ENCODE results near the gene PDE7B.

The PDE7B gene

DNA sequence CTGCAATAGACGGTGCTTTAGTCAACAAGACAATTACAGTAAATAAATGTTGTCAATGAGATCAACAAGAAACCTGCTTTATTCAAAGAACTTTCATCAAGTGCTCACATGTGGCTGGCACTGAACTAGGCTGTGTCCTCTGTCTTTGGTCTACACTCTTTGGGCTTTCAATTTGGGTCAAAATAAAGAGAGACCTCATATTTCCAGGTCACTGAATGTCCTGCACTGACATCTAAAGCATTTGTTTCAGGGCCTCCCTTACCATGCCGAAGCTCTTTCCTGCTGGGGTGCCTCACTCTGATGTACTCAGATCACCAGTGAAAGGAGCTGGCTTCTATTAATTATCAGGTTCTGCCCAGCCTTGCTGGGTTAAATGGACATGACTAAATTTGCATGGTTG lies 32.0 kb downstream of the PDE7B start:
- H3K4me3 ChIP-seq (ENCODE audit: low read depth, low read length) = no peak overlapping the region

DNA sequence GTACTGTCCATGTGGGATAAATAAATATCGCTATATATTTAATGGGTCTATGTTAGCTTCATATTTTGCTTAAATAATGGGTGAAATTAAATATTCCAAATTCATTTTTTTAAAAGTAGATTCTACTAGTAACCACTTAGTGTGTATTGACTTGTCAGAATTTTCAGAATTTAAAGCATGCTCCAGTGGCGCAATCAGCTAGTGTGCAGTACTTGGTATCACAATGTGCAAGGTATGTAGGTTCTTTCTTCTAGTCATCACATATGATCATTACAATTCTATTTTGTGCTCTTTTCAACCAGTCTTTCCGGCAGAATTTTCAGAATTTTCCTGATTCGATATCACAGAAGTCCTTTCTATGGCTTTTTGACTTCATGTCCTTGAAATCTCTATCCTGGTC lies 32.6 kb downstream of the PDE7B start:
- H3K4me3 ChIP-seq (ENCODE audit: low read depth, low read length) = no peak overlapping the region

DNA sequence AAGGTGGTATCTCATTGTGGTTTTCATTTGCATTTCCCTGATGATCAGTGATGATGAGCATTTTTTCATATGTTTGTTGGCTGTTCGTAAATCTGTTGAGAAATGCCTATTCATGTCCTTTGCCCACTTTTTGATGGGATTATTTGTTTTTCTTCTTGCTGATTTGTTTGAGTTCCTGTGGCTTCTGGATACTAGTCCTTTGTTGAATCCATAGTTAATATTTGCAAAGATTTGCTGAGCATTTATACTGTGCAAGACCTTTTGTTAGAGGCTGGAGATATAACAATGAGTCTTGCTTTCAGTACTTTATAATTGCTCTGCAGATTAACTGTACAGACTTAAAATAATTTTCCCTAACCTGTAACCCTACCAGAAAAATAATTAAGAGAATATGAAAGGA lies 35.6 kb downstream of the PDE7B start:
- H3K4me3 ChIP-seq (ENCODE audit: low read depth, low read length) = no peak overlapping the region

DNA sequence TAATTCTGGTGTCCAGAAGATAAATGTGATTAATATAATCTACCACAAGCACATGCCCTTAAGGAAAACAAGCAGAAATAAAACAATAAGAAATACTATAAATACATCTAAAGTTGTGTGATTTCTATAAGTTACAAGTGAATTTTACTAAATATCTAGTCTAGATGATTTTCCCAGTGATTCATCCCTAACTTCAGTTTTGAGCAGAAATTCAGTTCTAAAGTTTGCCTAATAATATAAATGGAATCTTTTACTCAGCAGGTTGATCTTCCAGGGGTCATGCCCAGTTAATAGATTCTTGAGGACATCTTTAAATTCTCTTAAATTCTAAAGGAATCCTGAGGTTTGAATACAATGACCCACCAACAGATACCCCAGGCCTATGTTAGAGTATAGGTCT lies 37.3 kb downstream of the PDE7B start:
- no peak overlapping the region for H3K4me3 ChIP-seq (ENCODE audit: low read depth, low read length)

DNA sequence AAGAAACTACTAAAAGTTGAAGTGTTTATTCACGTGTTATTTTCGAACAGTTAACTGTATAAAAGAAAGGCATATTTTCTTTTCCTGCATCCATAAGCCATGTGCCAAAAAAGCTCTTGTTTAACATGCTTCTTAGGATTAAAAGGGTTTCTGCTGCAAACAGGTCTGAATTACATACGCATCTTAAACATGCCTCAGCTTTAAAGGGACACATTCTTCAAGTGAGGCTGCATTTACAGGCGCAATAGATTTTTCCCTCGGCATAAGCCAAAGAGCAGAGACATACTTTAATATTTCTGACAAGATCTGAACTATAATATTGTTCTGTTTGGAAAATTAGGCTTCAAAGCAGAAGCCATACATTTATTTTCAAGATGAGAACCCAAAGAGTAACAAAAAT lies 39.4 kb downstream of the PDE7B start:
- H3K4me3 ChIP-seq (ENCODE audit: low read depth, low read length) = no peak overlapping the region

DNA sequence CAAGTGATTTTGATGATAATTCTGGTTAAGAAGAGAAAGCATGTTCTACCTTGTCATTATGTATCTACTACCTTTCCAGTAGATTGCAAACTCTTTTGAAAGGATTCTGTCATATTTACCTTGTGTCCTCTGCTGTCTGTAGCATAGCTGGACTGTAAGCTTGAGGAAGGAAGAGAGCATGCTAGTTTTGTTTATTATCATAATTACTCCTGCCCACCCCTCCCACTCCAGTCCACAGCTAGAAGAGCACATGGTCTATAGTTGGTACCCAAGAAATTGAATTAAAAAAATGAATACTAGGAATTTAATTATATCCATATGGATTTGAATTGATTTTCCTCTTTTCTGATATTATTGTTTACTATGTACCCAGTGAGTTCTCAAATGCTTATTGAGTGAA lies 40.2 kb downstream of the PDE7B start:
- H3K4me3 ChIP-seq (ENCODE audit: low read depth, low read length) = no peak overlapping the region

DNA sequence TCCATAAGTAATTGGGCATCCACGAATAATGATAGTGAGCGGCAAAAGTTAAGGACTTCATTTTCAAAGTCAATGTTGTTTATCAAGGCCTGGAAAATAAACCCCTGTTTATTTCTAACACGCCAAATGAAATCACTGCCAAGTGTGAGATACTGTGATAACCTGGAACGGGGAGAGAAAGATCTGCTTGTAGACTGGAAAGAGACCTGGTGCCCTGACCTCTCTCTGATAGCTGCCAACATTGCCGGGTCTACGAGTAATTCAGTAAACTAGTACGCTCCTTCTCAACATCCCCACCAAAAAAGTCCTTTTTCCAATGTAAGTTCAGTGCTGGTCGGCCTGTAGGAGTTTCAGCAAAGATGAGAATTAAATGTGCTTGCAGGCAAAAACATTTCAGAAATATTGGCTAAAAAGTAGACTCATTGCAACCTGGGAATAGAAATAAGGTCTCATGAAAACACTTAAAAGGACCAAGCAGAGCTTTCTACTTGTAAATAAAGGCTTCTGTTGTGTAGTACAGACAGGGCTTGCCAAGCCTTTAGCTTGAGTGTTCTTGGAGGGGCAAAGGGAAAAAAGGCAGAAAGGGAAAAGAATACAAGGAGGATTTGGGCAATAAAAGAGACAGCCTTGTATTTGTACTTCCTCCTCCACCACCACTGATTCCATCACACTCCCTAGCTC lies 43.9 kb downstream of the PDE7B start:
- no peak overlapping the region for H3K4me3 ChIP-seq (ENCODE audit: low read depth, low read length)

DNA sequence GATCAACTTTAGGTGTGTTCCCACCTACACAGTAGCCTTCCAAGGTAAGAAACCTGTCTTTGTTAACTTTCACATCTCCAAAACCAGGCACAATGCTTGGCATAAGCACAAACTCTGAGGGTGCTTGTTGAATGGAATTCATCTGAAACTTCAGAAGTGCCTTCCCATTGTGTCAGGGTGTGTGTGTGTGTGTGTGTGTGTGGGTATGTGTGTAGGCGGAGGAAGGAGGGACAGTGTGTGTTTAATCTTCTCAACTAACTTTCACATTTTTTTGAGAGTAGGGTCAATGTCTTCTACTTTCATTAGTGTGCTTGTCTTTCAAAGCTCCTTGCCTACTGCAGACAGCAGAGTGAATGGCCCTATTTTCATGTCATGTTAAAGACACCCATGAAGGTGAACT lies 45.6 kb downstream of the PDE7B start:
- no peak overlapping the region for H3K4me3 ChIP-seq (ENCODE audit: low read depth, low read length)

DNA sequence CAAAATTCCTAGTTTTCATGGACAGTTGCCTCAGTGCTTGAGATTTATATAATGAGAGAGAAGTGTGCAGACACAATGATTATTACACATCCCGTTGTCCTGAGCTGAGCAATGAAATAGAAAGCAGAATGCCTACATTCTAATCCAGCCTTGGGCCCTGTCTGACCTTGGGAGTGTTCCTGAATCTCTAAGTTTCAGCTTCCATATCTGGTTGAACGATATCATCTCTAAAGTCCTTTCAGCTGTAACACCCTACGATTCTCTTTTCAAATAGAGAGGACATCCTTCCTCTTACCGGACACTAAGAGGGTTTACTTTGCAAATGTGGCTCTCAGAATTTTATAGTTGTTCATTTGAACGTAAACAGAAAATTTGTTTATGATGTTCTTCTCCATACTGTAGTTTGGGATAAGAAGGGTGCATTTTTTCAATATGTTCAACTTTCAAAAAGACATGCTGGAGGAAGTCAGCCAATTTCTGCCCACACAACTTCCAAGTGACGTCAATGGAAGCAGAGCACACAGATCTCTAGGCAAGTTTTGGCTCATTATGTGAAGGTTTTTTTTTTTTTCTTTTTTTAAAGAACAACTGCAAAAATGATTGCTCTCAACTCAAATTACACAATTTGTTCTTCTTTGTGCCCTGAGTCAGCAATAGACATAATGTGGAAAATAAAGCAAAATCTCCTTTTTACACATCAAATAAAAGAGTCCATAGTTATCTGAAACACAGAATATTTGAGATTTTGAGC lies 50.4 kb downstream of the PDE7B start:
- no peak overlapping the region for H3K4me3 ChIP-seq (ENCODE audit: low read depth, low read length)

DNA sequence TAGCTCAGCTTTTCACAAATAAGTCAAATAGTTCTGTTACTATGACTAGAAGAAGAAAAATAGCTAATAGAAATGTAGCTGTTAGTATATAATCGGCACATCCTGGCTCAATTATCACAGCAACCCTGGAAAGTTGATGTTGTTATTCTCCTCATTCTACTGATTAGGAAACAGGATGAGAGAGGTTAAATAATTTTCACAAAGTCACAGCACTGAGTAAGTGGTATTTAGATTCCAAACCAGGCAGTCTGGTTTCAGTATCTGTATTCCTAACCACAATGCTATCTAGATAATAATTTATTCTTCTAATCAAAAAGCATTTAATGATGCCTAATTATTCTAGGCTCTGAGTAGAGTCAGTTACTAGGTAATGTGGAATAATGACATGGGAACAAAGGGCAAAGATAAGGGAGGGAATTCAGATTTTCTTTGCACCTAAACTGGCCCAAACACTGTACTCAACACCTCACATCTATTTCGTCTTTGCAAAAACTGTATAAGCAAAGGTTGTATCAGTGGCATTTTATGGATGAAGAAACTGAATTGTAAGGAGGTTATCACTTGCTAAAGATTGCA lies 51.3 kb downstream of the PDE7B start:
- no peak overlapping the region for H3K4me3 ChIP-seq (ENCODE audit: low read depth, low read length)

DNA sequence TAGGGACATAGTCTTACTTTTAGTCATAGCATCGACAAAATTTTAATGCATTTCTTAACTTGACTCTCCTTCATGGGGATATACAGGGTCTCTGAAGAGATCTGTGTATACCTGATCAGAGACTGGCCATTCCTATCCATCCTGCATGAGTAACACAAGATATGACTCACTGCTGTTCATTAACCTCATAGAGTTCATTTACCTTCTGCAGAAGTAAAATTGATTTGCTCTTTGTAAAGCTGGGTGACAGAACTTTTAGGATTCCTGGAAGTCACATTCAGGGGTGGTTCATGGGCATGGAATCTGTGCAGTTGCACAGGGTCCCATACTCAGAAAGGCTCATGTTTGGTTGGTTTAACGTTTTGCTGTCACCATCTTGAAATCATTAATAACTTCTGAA lies 53.2 kb downstream of the PDE7B start:
- no peak overlapping the region for H3K4me3 ChIP-seq (ENCODE audit: low read depth, low read length)

DNA sequence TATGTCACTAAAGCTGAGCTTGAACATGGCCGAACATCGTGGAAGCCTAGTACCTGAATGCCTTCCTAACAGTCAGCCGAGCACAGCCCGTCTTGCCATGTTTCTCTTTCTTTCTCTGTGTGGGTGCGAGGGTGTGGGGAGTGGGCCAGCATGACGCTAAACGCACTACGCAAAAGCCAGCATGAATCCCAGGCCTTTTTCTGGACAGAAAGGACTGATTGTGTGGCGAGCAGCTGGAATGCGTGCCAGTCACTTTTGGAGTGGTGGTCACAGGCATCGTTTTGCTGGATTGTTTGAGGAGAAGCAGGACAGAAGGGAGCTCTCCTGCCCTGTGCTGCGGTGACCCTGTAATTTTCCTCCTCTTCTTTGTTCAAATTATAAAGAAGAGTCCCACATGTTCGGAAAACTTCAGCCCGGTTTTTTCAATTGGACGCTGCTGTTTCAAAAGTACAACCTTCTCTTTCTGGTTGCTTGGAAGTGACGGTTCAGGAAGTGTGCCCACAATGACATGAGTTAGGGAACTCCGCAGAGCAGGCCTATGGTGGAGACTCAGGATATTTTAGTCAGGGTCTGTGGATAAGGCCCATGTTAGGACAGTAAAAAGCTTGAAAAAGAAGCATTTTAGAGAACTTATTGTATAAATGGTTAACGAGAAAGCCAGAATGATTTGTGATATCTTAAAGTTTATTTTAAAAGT lies 54.3 kb downstream of the PDE7B start:
- H3K4me3 ChIP-seq (ENCODE audit: low read depth, low read length) = no peak overlapping the region

DNA sequence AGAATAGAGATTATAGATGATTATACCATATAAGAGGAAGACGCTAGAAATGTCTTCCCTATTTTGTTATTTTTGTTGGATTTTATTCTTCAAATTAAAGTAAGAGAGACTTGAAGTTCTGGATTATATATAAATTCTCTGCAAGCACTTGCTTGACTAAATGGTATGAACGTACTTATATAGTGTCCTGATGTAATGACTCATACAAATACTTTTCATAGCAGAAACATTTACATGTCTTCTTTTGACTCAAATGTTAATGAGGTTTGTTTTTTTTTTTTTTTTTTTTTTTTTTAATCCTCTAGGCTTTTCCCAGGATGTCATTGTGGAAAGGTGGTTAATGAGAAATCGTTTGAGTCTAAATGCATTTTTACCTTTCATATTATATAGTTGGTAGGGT lies 55.0 kb downstream of the PDE7B start:
- no peak overlapping the region for H3K4me3 ChIP-seq (ENCODE audit: low read depth, low read length)

DNA sequence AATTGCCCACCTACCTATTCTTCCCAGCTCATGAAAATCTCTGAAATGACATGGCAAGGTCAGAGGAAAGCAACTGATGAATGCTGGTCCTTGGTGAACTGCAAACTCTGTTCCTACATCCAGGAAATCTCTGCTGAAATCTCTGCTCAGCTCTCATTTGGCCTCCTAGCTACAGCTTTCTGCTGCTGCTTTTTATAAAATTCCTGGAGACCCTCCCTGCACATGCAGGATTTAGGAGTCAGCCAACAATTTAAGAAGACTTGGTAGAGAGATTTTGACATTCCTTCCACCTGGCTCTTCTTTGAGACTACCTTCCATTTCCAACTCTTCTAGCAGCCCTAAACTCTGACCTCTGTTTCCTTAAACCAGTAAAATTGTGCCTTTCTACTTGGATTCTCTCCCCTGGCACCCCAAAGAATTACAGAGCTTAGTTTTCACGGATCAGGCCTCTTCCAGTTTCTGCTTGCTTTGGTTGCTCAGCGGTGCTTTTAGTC lies 55.5 kb downstream of the PDE7B start:
- H3K4me3 ChIP-seq (ENCODE audit: low read depth, low read length) = no peak overlapping the region

DNA sequence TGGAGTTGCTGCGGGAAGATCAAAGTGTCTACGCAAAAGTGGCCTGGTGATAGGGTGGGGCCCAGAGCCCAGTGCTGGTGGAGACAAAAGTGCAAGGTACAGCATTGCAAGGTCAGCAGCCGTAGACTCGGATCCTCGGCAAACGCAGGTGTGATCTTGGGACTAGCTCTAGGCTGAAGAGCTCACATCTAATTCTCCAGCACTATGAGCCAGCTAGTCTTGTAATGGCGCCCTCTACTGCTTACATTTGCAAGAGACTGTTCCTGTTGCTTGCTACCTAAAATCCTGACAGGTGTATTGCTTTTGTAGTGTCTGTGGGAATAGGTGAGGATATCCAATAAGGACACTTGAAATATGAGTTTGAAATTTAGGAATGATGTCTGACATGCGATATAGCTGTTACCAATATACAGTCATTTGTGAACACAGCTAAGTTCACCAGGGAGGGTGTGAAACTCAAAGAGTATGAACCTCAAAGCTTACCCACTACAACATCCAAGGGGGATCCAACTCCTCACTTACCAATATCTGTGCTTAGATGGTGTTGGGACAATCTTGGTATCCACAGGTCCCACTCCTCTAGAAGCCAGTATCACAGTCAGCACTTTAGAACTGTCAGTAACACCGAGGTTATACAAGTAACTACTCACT lies 58.4 kb downstream of the PDE7B start:
- H3K4me3 ChIP-seq (ENCODE audit: low read depth, low read length) = no peak overlapping the region

DNA sequence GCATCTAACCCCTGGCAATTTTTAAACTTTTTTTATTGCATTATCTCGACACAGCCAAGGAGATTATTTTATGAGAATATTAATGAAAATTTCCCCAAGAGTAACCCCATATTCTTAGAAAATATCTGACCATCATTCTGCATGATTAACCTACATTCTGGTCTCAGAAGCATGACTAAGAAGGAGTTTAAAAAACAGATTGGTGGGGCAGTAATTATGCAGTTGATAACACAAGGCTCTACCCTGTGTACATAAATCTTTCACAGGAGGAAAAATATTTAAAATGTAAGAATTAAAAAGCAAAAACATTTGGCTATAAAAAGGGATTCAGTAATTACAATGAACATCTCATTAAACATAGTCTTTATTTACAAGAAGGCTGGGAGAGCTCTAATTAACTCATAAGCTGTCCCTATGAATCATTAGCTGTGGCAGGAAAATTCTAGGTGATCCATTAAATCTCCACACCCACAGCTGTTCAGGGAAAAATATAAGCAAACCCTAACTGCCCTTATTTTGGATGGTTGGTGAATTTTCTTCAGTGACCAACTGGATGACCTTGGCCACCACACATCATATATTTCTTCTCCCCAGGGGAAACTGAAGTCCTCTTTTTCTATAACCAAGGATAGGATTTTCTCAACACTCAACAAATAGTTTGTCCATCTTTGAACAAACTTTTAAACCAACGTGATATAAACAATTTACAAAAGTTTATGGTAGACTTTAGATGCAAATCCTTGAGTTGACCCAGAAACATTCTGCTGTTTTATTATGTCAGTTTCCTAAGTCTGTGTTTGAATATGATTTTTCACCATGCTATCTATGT lies 59.5 kb downstream of the PDE7B start:
- H3K4me3 ChIP-seq (ENCODE audit: low read depth, low read length) = no peak overlapping the region

DNA sequence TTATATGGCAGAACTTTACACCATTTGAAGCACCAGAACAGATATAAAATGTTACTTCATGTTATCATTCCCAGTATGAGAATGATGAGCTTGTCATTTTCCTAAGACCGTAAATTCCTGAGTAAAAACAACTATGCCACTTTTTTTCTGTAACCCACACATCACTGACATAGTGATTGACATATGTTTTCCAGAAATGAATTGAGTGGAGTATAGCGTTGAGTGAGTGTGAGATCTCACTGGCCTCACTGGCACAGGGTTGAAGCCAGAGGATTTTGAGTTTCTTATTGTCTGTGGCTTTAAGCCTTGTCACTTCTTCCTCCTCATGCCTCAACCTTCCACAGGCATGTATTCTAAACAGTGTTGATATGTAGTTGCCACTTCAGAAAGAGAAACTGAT lies 62.3 kb downstream of the PDE7B start:
- no peak overlapping the region for H3K4me3 ChIP-seq (ENCODE audit: low read depth, low read length)

DNA sequence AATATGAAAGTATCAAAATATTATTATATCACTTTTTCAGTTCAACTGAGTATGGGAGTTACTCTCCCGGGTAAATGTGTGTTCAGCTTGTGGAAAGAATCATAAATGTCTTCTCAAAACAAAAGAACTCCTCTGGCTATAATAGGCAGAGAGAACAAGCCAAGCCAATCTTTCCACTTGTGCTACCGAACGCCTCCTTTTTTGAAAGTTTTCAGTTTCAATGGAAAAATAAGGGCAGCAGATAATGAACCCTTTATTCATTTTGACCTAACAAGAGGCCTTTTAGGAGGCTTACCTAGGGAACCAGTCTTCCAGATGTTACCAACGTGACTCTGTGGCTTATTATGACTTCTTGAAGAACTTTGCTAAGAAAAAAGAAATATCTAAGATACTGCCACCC lies 67.5 kb downstream of the PDE7B start:
- H3K4me3 ChIP-seq (ENCODE audit: low read depth, low read length) = no peak overlapping the region

DNA sequence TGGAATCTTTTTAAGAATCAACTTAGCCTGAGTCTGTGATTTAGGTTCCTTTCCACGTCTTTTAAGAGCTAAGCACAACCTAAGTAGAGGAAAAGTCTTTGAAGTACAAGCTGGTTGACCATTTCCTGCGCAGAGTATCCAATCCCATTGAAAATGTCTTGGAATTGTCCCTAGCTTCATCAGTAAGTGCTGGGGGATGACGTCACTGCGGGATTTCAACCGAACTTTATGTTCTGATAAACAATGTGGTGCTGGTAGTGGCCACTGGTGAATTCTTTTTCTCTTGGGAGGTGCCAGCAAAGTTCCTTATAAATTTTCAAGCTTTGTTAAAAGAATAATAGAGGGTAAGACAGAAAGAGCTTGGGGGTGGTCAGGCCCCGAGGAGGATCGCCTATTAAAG lies 69.2 kb downstream of the PDE7B start:
- no peak overlapping the region for H3K4me3 ChIP-seq (ENCODE audit: low read depth, low read length)

DNA sequence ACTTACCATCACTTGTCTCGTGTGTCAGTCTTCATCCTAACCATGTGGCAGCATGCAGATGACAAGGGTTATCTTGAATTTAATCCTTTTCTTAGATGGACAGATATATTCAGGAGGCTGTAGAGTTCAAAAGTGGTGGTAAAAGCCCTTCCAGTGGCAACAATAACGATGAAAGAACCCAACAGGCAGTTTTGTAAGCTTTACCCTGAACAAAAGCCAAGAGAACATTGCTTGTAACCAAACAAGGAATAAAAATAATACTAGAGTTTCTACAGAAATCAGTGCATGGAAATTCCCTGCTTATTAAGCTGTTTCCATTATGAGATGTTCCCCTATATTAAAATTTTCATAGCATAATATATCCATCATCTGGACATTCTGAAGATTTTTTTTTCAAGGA lies 69.7 kb downstream of the PDE7B start:
- no peak overlapping the region for H3K4me3 ChIP-seq (ENCODE audit: low read depth, low read length)

Measured in iPS-11a (cell line).